B cell (primary cell): Measurements from ENCODE around the gene ERBB4. TPM values are rescaled to one million over a fixed set of nuclear protein-coding genes. Genes with fewer than 3 reads are reported as not detected.

Experiments
- ATAC-seq: fragments of 200-7000 bp; cut with Tn5 transposase; one replicate; pipeline ENCODE4 v1.10.0; 2021; ENCODE audit warnings: low read depth, mild to moderate bottlenecking, moderate number of reproducible peaks, moderate library complexity
- CTCF ChIA-PET: fragments of 350-600 bp; sonication (Branson Sonifier 250); formaldehyde crosslinking; loops from one replicate; lab custom pipeline; 2021; ENCODE audit warnings: antibody characterized with exemption, inconsistent platforms; lab: Charles Lee
- POLR2A ChIA-PET: fragments of 350-600 bp; sonication (Branson Sonifier 250); formaldehyde crosslinking; loops from one replicate; lab custom pipeline; 2021; ENCODE audit warnings: antibody characterized with exemption; lab: Charles Lee
- DNase-seq: peaks from one replicate; pipeline ENCODE4 v3.0.0; 2013
- H2AFZ ChIP-seq: 2 replicates; pipeline ENCODE4 v1.6.1; 2012; ENCODE audit warnings: mild to moderate bottlenecking, low read depth, low read length; ENCODE audit not compliant: insufficient read depth, poor library complexity, severe bottlenecking
- H3K27ac ChIP-seq, 2 donors: 1 replicate in 1 of 2; 2 replicates in 1 of 2; pipeline ENCODE4 v1.5.1; 2012 to 2013; ENCODE audit warnings: low read length in 2 of 2, mild to moderate bottlenecking in 2 of 2, moderate library complexity in 1 of 2
- H3K27me3 ChIP-seq, 4 experiments: fragments of 200-600 bp in 1 of 4; sonication (generic) in 1 of 4; replicated peaks in 1 of 4; 1 replicate in 2 of 4; 2 replicates in 2 of 4; pipeline versions ENCODE4 v1.6.1 to v1.7.0; 2013 to 2016; ENCODE audit warnings: low read length in 3 of 4, mild to moderate bottlenecking in 2 of 4, mixed read lengths in 1 of 4, moderate library complexity in 1 of 4; ENCODE audit not compliant: insufficient read depth in 4 of 4, control insufficient read depth in 3 of 4; ENCODE audit errors: control extremely low read depth in 1 of 4
- H3K36me3 ChIP-seq, 2 experiments: replicated peaks in 1 of 2; 1 replicate in 1 of 2; 2 replicates in 1 of 2; pipeline versions ENCODE4 v1.6.1 to v1.7.1; 2013; ENCODE audit warnings: low read length in 1 of 2; ENCODE audit not compliant: insufficient read depth in 2 of 2, control insufficient read depth in 1 of 2; ENCODE audit errors: control extremely low read depth in 1 of 2, extremely low read depth in 1 of 2
- H3K4me1 ChIP-seq, 2 donors: fragments of 200-600 bp in 1 of 2; sonication (generic) in 1 of 2; 1 replicate in 1 of 2; 2 replicates in 1 of 2; pipeline versions ENCODE4 v1.5.1 to v1.6.1; 2013 to 2017; ENCODE audit warnings: low read length in 2 of 2; ENCODE audit not compliant: control insufficient read depth in 2 of 2, insufficient read depth in 2 of 2
- H3K4me2 ChIP-seq: replicated peaks from 2 replicates; pipeline ENCODE3; 2012; ENCODE audit warnings: mild to moderate bottlenecking, low read depth, low read length; ENCODE audit not compliant: poor library complexity, severe bottlenecking
- H3K4me3 ChIP-seq, 5 experiments: fragments of 200-600 bp in 1 of 5; sonication (generic) in 1 of 5; 1 replicate in 3 of 5; 2 replicates in 2 of 5; pipeline versions ENCODE4 v1.5.1 to v1.7.0; 2011 to 2016; ENCODE audit warnings: low read length in 4 of 5, mild to moderate bottlenecking in 4 of 5, low read depth in 2 of 5, control low read depth in 1 of 5, moderate library complexity in 1 of 5; ENCODE audit not compliant: insufficient read depth in 1 of 5; ENCODE audit errors: control extremely low read depth in 1 of 5, extremely low read depth in 1 of 5
- H3K79me2 ChIP-seq: fragments of 200-600 bp; sonication (generic); one replicate; pipeline ENCODE4 v1.6.0; 2016; ENCODE audit warnings: low read length; ENCODE audit not compliant: control insufficient read depth, insufficient read depth
- H3K9ac ChIP-seq: fragments of 200-600 bp; sonication (generic); 2 replicates; pipeline ENCODE4 v1.6.1; 2017; ENCODE audit warnings: mild to moderate bottlenecking, low read length, moderate library complexity
- H3K9me3 ChIP-seq, 3 donors: one replicate each; pipeline versions ENCODE4 v1.6.1 to v1.7.1; 2013; ENCODE audit warnings: low read length in 2 of 3; ENCODE audit not compliant: control insufficient read depth in 2 of 3, insufficient read depth in 1 of 3; ENCODE audit errors: control extremely low read depth in 1 of 3
- H4K20me1 ChIP-seq: 2 replicates; pipeline ENCODE4 v1.6.0; 2012; ENCODE audit warnings: mild to moderate bottlenecking, low read length; ENCODE audit not compliant: insufficient read depth, control insufficient read depth, poor library complexity, severe bottlenecking
- H3K27ac Mint-ChIP-seq: one replicate; pipeline ENCODE4 v1.8.0; 2021; ENCODE audit warnings: mixed read lengths
- H3K27me3 Mint-ChIP-seq: one replicate; pipeline ENCODE4 v1.8.0; 2021; ENCODE audit warnings: mixed read lengths
- H3K4me1 Mint-ChIP-seq: one replicate; pipeline ENCODE4 v1.8.0; 2021; ENCODE audit warnings: mixed read lengths
- H3K4me3 Mint-ChIP-seq: one replicate; pipeline ENCODE4 v1.8.0; 2021; ENCODE audit warnings: mixed read lengths
- H3K9me3 Mint-ChIP-seq: one replicate; pipeline ENCODE4 v1.8.0; 2022; ENCODE audit warnings: mixed read lengths; ENCODE audit not compliant: insufficient read depth
- EZH2 ChIP-seq: IDR thresholded peaks from 2 replicates; pipeline ENCODE4 v1.6.1; 2012; ENCODE audit warnings: borderline replicate concordance, low read depth, mild to moderate bottlenecking, moderate library complexity, low read length; ENCODE audit not compliant: insufficient read depth, poor library complexity, severe bottlenecking
- WGBS: methylation state at CpG from one replicate; pipeline ENCODE4 v1.1.5; 2013; ENCODE audit warnings: missing lambda C conversion rate; ENCODE audit not compliant: insufficient coverage; 5-methylcytosine and 5-hydroxymethylcytosine counted together
- intact Hi-C: fragments of 100-400 bp; cut with micrococcal nuclease; formaldehyde crosslinking; loops from one replicate; pipeline ENCODE4 v1.10.0; 2022
- polyA plus RNA-seq: library from polyadenylated mRNA; depleted of rRNA; stranded (reverse); fragments of >200 nt; gene quantifications from 2 replicates; pipeline ENCODE4 v1.2.3, GENCODE V29; 2012
- total RNA-seq, 2 donors: library from RNA; stranded (reverse); fragments of 120-200 nt in 1 of 2; gene quantifications; 1 replicate in 1 of 2; 2 replicates in 1 of 2; pipeline versions ENCODE4 v1.2.3 to v1.2.4, GENCODE V29; 2013 to 2022
- TF ChIP-seq, protein P1 (sequence below): fragments of 200-600 bp; IDR thresholded peaks from one replicate; pipeline ENCODE4 v1.8.0; 2022; ENCODE audit warnings: antibody characterized with exemption, mild to moderate bottlenecking

ERBB4 gene
- total and polyA plus RNA-seq, 2 donors (not counting 1 experiment from before 2014, with no cell fraction given), result not detected

DNA sequence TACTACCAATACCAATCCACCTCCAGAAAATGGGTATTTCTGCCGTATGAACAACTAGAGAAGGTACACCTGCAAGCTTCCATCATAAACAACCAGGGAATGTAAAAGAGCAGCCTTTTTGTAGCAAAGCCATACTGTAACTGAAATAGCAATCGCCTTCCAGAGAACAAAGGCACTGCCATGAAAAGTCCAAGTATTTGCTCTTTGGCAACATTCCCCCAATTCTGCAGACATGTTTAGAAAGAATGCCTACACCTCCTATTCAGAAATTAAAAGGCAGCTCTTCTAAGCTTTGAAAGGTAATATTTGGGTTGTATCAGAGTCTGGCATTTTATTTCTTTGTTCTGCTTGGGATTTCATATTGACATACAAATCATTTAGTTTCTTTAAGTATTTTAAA is 487.7 kb downstream of the ERBB4 start:
- no peak overlapping the region for H3K27ac ChIP-seq
- no peak overlapping the region for H3K4me3 Mint-ChIP-seq
- ChIA-PET CTCF (no interaction called here), POLR2A (no interaction called here)
- H2AFZ ChIP-seq, result no peak overlapping the region
- no peaks in the 10 kb centered on the region for H3K27me3 ChIP-seq
- H3K36me3 ChIP-seq, result no peaks in the 10 kb centered on the region
- no peak overlapping the region for H3K4me2 ChIP-seq
- peaks cover 0 to 9% (median 3%) of the 10 kb centered on the region in 3 donors for H3K9me3 ChIP-seq
- no peaks in the 10 kb centered on the region for H4K20me1 ChIP-seq
- TF ChIP-seq, protein P1, sequence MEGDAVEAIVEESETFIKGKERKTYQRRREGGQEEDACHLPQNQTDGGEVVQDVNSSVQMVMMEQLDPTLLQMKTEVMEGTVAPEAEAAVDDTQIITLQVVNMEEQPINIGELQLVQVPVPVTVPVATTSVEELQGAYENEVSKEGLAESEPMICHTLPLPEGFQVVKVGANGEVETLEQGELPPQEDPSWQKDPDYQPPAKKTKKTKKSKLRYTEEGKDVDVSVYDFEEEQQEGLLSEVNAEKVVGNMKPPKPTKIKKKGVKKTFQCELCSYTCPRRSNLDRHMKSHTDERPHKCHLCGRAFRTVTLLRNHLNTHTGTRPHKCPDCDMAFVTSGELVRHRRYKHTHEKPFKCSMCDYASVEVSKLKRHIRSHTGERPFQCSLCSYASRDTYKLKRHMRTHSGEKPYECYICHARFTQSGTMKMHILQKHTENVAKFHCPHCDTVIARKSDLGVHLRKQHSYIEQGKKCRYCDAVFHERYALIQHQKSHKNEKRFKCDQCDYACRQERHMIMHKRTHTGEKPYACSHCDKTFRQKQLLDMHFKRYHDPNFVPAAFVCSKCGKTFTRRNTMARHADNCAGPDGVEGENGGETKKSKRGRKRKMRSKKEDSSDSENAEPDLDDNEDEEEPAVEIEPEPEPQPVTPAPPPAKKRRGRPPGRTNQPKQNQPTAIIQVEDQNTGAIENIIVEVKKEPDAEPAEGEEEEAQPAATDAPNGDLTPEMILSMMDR, result no peak
- TF ChIP-seq EZH2, result no peak
- H3K27ac Mint-ChIP-seq, result no peak overlapping the region
- WGBS, result 86% methylated on average over 1 of the region's 2 CpGs
- DNase-seq (no peak), ATAC-seq (no peak)
- intact Hi-C loops, result no loop called here
- no peaks in the 10 kb centered on the region for H3K4me1 Mint-ChIP-seq
- no peak overlapping the region for H3K9ac ChIP-seq
- no peaks in the 10 kb centered on the region for H3K79me2 ChIP-seq
- H3K4me1 ChIP-seq, result no peaks in the 10 kb centered on the region
- H3K27me3 Mint-ChIP-seq, result no peaks in the 10 kb centered on the region
- peaks cover 9% of the 10 kb centered on the region for H3K9me3 Mint-ChIP-seq
- H3K4me3 ChIP-seq, result no peak overlapping the region

DNA sequence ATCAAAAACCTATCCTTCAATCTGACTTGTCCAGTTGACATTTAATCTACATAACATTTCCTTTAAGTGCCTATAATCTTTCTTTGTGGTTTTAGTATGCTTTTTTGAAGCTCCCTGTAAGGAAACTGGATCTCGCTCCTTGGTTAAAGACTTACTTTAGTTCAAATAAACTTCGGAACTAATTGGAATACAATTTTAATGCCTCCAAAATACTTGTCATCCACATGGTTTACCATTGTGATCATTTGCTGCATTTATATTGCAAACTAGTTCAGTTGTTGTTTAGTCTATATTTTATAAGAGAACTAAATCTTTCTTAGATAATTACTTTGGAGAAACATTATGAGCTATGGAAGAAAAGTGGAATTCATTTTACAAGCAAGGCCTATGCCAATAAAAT is 496.0 kb downstream of the ERBB4 start:
- ATAC-seq, result no peak

More for the DNA sequence above, 496.0 kb downstream of the ERBB4 start:
- WGBS, result no CpG with 5 or more reads among the region's 2 CpGs
- no peaks in the 10 kb centered on the region for H4K20me1 ChIP-seq
- ChIA-PET POLR2A (no interaction called here), CTCF (no interaction called here)
- Mint-ChIP-seq H3K4me3 (no peak overlapping the region), H3K4me1 (no peaks in the 10 kb centered on the region), H3K27ac (no peak overlapping the region), H3K9me3 (no peaks in the 10 kb centered on the region), H3K27me3 (no peaks in the 10 kb centered on the region)
- no peak overlapping the region for H3K9ac ChIP-seq
- H3K36me3 ChIP-seq, result no peaks in the 10 kb centered on the region
- intact Hi-C loops, result no loop called here
- no peak overlapping the region for H3K27ac ChIP-seq
- H3K9me3 ChIP-seq, result no peaks in the 10 kb centered on the region
- H3K4me3 ChIP-seq, result no peak overlapping the region
- no peak overlapping the region for H2AFZ ChIP-seq
- H3K4me1 ChIP-seq, result no peaks in the 10 kb centered on the region
- H3K79me2 ChIP-seq, result no peaks in the 10 kb centered on the region
- no peak overlapping the region for H3K4me2 ChIP-seq
- TF ChIP-seq EZH2, result no peak
- TF ChIP-seq, protein P1, result no peak
- no peak for DNase-seq
- H3K27me3 ChIP-seq, result no peaks in the 10 kb centered on the region
